ENCODE data around the gene CD300A. TPM values are rescaled to one million over a fixed set of nuclear protein-coding genes. Genes with fewer than 3 reads are reported as not detected.

Gene CD300A
- total RNA-seq, 1 donor from 2014 or later = not detected

- no peak overlapping the region for H3K27ac Mint-ChIP-seq (ENCODE audit: unreplicated experiment)
- peaks cover 7% of the 10 kb centered on the region for H3K4me1 Mint-ChIP-seq (ENCODE audit: unreplicated experiment)
- H3K9me3 Mint-ChIP-seq (ENCODE audit: unreplicated experiment) = no peaks in the 10 kb centered on the region
- DNase-seq (ENCODE audit: low spot score) = peak; percentile 78
- TF ChIP-seq, protein P1, sequence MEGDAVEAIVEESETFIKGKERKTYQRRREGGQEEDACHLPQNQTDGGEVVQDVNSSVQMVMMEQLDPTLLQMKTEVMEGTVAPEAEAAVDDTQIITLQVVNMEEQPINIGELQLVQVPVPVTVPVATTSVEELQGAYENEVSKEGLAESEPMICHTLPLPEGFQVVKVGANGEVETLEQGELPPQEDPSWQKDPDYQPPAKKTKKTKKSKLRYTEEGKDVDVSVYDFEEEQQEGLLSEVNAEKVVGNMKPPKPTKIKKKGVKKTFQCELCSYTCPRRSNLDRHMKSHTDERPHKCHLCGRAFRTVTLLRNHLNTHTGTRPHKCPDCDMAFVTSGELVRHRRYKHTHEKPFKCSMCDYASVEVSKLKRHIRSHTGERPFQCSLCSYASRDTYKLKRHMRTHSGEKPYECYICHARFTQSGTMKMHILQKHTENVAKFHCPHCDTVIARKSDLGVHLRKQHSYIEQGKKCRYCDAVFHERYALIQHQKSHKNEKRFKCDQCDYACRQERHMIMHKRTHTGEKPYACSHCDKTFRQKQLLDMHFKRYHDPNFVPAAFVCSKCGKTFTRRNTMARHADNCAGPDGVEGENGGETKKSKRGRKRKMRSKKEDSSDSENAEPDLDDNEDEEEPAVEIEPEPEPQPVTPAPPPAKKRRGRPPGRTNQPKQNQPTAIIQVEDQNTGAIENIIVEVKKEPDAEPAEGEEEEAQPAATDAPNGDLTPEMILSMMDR (IDR thresholded peaks at IDR 0.05; ENCODE audit: unreplicated experiment) = peak; percentile 89
- no peaks in the 10 kb centered on the region for H3K36me3 Mint-ChIP-seq (ENCODE audit: low read depth, unreplicated experiment)
- H3K27me3 Mint-ChIP-seq (ENCODE audit: unreplicated experiment) = peaks cover 9% of the 10 kb centered on the region
- H3K4me3 Mint-ChIP-seq (ENCODE audit: unreplicated experiment) = no peak overlapping the region
Measured at GRCh38 chr17:74457146-74457819, 9.2 kb upstream of the CD300A start.

DNA sequence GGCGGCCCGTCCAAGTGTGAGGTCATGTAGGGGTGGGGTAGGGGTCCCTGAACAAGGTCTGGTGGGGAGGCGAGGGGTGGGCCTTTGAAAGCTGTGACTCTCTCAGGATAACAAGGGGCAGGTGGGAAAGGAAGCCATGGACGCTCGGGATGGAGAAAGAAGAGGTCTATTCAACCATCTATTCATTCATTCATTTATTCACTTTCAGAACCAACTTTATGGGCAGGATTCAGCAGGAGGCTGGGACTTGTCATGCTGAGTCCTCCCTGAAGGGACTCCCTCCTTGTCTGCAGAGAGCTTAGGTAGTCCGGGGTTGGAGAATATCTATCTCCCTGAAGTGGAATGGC, 8.6 kb upstream of the CD300A start:
- Mint-ChIP-seq H3K27me3 (ENCODE audit: unreplicated experiment) (peaks cover 7% of the 10 kb centered on the region), H3K4me3 (ENCODE audit: unreplicated experiment) (no peak overlapping the region), H3K9me3 (ENCODE audit: unreplicated experiment) (no peaks in the 10 kb centered on the region), H3K4me1 (ENCODE audit: unreplicated experiment) (peaks cover 8% of the 10 kb centered on the region), H3K36me3 (ENCODE audit: low read depth, unreplicated experiment) (no peaks in the 10 kb centered on the region), H3K27ac (ENCODE audit: unreplicated experiment) (no peak overlapping the region)
- no peak for DNase-seq (ENCODE audit: low spot score)
- TF ChIP-seq, protein P1 (IDR thresholded peaks at IDR 0.05; ENCODE audit: unreplicated experiment) = no peak

GRCh38 chr17:74458835-74459234, 7.6 kb upstream of the CD300A start:
- Mint-ChIP-seq H3K4me3 (ENCODE audit: unreplicated experiment) (no peak overlapping the region), H3K36me3 (ENCODE audit: low read depth, unreplicated experiment) (no peaks in the 10 kb centered on the region), H3K4me1 (ENCODE audit: unreplicated experiment) (peaks cover 8% of the 10 kb centered on the region), H3K27me3 (ENCODE audit: unreplicated experiment) (peaks cover 8% of the 10 kb centered on the region), H3K9me3 (ENCODE audit: unreplicated experiment) (no peaks in the 10 kb centered on the region), H3K27ac (ENCODE audit: unreplicated experiment) (no peak overlapping the region)
- TF ChIP-seq, protein P1 (IDR thresholded peaks at IDR 0.05; ENCODE audit: unreplicated experiment) = no peak
- no peak for DNase-seq (ENCODE audit: low spot score)

GRCh38 chr17:74459622-74460021, 6.8 kb upstream of the CD300A start:
- no peaks in the 10 kb centered on the region for H3K36me3 Mint-ChIP-seq (ENCODE audit: low read depth, unreplicated experiment)
- TF ChIP-seq, protein P1 (IDR thresholded peaks at IDR 0.05; ENCODE audit: unreplicated experiment) = no peak
- DNase-seq (ENCODE audit: low spot score) = no peak
- no peak overlapping the region for H3K4me3 Mint-ChIP-seq (ENCODE audit: unreplicated experiment)
- H3K9me3 Mint-ChIP-seq (ENCODE audit: unreplicated experiment) = no peaks in the 10 kb centered on the region
- H3K27ac Mint-ChIP-seq (ENCODE audit: unreplicated experiment) = no peak overlapping the region
- H3K4me1 Mint-ChIP-seq (ENCODE audit: unreplicated experiment) = peaks cover 8% of the 10 kb centered on the region
- peaks cover 8% of the 10 kb centered on the region for H3K27me3 Mint-ChIP-seq (ENCODE audit: unreplicated experiment)

DNA sequence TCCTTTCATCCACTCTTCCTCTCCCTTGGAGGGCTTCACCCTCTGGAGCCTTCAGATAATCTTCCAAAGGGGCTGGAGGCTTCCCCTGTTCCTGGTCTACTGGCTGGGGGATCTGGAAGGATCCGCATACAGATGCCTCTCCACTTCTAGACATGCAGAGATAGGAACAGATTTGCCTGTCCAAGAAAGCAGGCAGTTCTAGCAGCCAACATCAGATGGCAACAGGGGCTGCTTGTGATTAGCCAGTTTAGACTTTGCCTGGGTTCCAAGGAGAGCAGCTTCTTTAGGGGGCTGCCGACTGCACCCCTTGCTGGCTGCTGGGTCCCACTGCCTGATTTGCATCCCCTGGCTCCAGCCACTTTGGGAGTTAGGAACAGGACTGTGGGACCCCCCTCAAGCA, 6.2 kb upstream of the CD300A start:
- no peaks in the 10 kb centered on the region for H3K9me3 Mint-ChIP-seq (ENCODE audit: unreplicated experiment)
- H3K27me3 Mint-ChIP-seq (ENCODE audit: unreplicated experiment) = peaks cover 4% of the 10 kb centered on the region
- TF ChIP-seq, protein P1 (IDR thresholded peaks at IDR 0.05; ENCODE audit: unreplicated experiment) = no peak
- no peak overlapping the region for H3K27ac Mint-ChIP-seq (ENCODE audit: unreplicated experiment)
- DNase-seq (ENCODE audit: low spot score) = no peak
- no peaks in the 10 kb centered on the region for H3K36me3 Mint-ChIP-seq (ENCODE audit: low read depth, unreplicated experiment)
- H3K4me3 Mint-ChIP-seq (ENCODE audit: unreplicated experiment) = no peak overlapping the region
- H3K4me1 Mint-ChIP-seq (ENCODE audit: unreplicated experiment) = peaks cover 8% of the 10 kb centered on the region
